ENCODE results near the gene VAMP5.

VAMP5 gene

GRCh38 chr2:85582492-85582891 lies 1.7 kb upstream of the VAMP5 start:
- Histone ChIP-seq H3K9me3 (replicated peaks; ENCODE audit: insufficient read depth, low read length) (no peaks in the 10 kb centered on the region), H3K4me2 (ENCODE audit: low read depth, low read length) (no peak overlapping the region), H3F3A (ENCODE audit: insufficient read depth, low read length) (no peaks in the 10 kb centered on the region), H3K4me3 (ENCODE audit: low read length) (no peak overlapping the region), H3K9ac (ENCODE audit: low read length) (no peak overlapping the region), H3K36me3 (replicated peaks; ENCODE audit: insufficient read depth, low read length) (0 out of 2 replicates have a peak, but pooled peaks cover 5% of the 10 kb centered on the region), H3K79me2 (ENCODE audit: low read length) (peaks cover 29% of the 10 kb centered on the region), H3K9me2 (replicated peaks; ENCODE audit: insufficient read depth, low read length) (no peaks in the 10 kb centered on the region), H2AFZ (ENCODE audit: low read length) (no peak overlapping the region), H4K20me1 (ENCODE audit: insufficient read depth, low read length) (no peaks in the 10 kb centered on the region), H3K27ac (ENCODE audit: low read length) (no peak overlapping the region), H3K4me1 (ENCODE audit: low read length) (peaks cover 8% of the 10 kb centered on the region; the same call in 1 of the 2 replicates), H3K27me3 (replicated peaks; ENCODE audit: insufficient read depth, low read length) (no peaks in the 10 kb centered on the region)
- no peak for TF ChIP-seq EZH2phosphoT487 (IDR thresholded peaks at IDR 0.05; ENCODE audit: low read length)
- TF ChIP-seq CTCF (IDR thresholded peaks at IDR 0.05; ENCODE audit: low read length) = no peak
- TF ChIP-seq EZH2 (optimal IDR thresholded peaks at IDR 0.05; ENCODE audit: low read depth, low read length) = no peak
- no peak for DNase-seq

GRCh38 chr2:85583667-85584353 lies 421 bp upstream of the VAMP5 start:
- H3K27me3 ChIP-seq (replicated peaks; ENCODE audit: insufficient read depth, low read length) = no peaks in the 10 kb centered on the region
- H2AFZ ChIP-seq (ENCODE audit: low read length) = no peak overlapping the region
- H3K4me2 ChIP-seq (ENCODE audit: low read depth, low read length) = no peak overlapping the region

GRCh38 chr2:85584857-85585780 lies 888 bp downstream of the VAMP5 start:
- Histone ChIP-seq H3K79me2 (ENCODE audit: low read length) (peaks cover 3% of the 10 kb centered on the region), H3K27ac (ENCODE audit: low read length) (no peak overlapping the region), H3K9me3 (replicated peaks; ENCODE audit: insufficient read depth, low read length) (no peaks in the 10 kb centered on the region), H3K36me3 (replicated peaks; ENCODE audit: insufficient read depth, low read length) (0 out of 2 replicates have a peak, but pooled peaks cover 5% of the 10 kb centered on the region), H3K9me2 (replicated peaks; ENCODE audit: insufficient read depth, low read length) (no peaks in the 10 kb centered on the region), H3K4me2 (ENCODE audit: low read depth, low read length) (no peak overlapping the region), H4K20me1 (ENCODE audit: insufficient read depth, low read length) (no peaks in the 10 kb centered on the region), H3K4me1 (ENCODE audit: low read length) (no peaks in the 10 kb centered on the region), H3K27me3 (replicated peaks; ENCODE audit: insufficient read depth, low read length) (no peaks in the 10 kb centered on the region), H3K9ac (ENCODE audit: low read length) (no peak overlapping the region), H3F3A (ENCODE audit: insufficient read depth, low read length) (no peaks in the 10 kb centered on the region), H3K4me3 (ENCODE audit: low read length) (no peak overlapping the region), H2AFZ (ENCODE audit: low read length) (no peak overlapping the region)
- DNase-seq = no peak
- TF ChIP-seq CTCF (IDR thresholded peaks at IDR 0.05; ENCODE audit: low read length) (no peak), EZH2 (optimal IDR thresholded peaks at IDR 0.05; ENCODE audit: low read depth, low read length) (no peak), EZH2phosphoT487 (IDR thresholded peaks at IDR 0.05; ENCODE audit: low read length) (no peak)

More at GRCh38 chr2:85583667-85584353, 421 bp upstream of the VAMP5 start:
- Histone ChIP-seq H3K27ac (ENCODE audit: low read length) (no peak overlapping the region), H3K4me3 (ENCODE audit: low read length) (no peak overlapping the region), H3K9me3 (replicated peaks; ENCODE audit: insufficient read depth, low read length) (no peaks in the 10 kb centered on the region), H3K4me1 (ENCODE audit: low read length) (peaks cover 4% of the 10 kb centered on the region; the same call in 1 of the 2 replicates), H3K79me2 (ENCODE audit: low read length) (peaks cover 16% of the 10 kb centered on the region), H3K9me2 (replicated peaks; ENCODE audit: insufficient read depth, low read length) (no peaks in the 10 kb centered on the region), H3K36me3 (replicated peaks; ENCODE audit: insufficient read depth, low read length) (0 out of 2 replicates have a peak, but pooled peaks cover 5% of the 10 kb centered on the region), H4K20me1 (ENCODE audit: insufficient read depth, low read length) (no peaks in the 10 kb centered on the region), H3K9ac (ENCODE audit: low read length) (no peak overlapping the region), H3F3A (ENCODE audit: insufficient read depth, low read length) (no peaks in the 10 kb centered on the region)
- DNase-seq = no peak
- no peak for TF ChIP-seq EZH2 (optimal IDR thresholded peaks at IDR 0.05; ENCODE audit: low read depth, low read length)
- no peak for TF ChIP-seq EZH2phosphoT487 (IDR thresholded peaks at IDR 0.05; ENCODE audit: low read length)
- TF ChIP-seq CTCF (IDR thresholded peaks at IDR 0.05; ENCODE audit: low read length) = no peak

Measured in MM.1S (cell line).